T-helper 2 cell (primary cell): ENCODE data around the gene MROH2A.
"Not testable (repeated sequence)": the region's sequence is repeated elsewhere in the genome, so short reads cannot be mapped to it uniquely, and the experiment has no call there.

Source experiments
- DNase-seq, 5 experiments: peaks; one replicate each; pipeline versions ENCODE4 v3.0.0 to v3.0.0-alpha.2; 2012 to 2022
- total RNA-seq, 2 donors: gene quantifications; one replicate each; lab custom pipeline; 2026; lab: John Stamatoyannopoulos, UW

The MROH2A gene, protein sequence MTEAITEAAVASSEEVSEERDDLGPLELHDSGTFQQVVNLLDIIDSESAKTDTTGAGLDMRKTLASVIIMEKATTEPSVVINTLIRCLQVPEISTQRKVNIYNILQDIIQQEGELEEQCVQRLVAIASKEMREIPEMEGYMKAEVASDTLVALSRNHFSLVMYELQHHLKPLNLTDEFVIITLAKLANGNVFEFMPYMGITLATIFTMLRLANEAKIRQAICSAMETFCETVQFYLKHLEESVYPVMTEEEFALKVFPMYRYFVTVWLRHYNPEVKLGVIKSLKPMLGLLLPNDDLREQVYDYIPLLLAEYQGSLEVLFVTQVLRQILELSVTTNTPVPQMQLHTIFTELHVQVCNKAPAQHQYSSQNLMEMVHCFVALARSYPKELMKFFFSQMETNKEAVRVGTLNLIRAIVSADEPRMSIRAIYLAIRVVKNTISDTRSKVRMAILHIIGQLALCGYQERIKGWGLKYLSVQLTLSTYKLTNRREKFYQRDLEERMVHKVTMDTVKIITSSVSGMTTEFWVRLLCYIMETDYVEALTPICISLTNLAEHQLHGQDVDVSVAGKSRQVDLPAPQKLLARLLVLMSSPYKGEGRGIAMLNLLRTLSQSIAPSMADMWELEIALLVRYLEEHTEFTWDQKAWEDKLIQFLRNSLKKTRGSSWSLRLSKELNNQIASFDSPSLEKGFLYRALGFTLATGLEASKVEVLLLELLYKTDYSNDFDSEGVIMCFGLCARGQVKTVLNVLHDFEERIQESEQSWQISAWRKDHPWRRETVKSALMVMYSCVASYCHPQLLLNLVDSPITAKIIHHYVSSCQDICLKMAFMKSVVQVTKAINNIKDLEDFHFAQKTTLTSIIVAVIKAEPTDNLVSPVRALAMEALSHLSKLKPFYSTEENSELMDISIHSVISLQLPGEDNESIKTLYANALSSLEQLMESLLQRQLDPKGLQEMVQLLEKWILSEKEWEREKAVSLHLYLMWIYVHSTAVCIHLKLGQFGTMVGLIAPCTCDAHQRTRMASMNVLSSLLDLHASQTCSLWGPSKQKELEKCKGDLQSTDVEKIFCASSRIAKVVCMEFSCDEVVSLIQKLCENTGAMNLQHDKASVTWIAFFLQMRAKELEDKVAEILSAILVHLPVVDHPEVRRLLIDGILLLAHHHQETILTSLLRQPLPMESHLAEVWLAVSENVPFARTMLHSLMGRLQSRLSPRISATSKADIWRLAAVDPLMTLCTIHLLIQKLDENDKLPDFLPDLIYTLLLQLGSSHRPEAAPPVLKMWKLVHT (N-terminal part only)
- 0 to 0.31 reads per million in 2 donors for total RNA-seq

DNA sequence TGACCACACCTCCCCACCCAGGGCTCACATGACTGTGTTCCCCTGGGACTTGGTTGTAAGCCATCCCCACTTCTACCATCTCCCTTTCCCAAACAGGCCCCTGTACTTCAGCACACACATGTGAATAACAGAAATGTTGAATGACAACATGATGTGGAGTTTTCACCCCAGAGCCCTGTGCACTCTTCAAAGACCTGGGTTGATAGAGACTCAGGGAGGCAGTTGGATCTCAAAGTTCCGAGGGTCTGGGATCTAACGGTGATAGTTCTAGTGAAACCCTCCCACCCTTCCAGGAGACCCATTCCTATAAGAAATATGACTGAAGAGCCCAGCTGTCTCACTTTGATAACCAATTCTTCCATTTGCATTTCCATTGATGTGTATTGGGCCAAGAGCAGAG, at the start of gene MROH2A:
TSS of gene MROH2A (plus strand) at position 301 of the 400 bp plus-strand sequence. CDS start 1,029 bp downstream, outside the sequence.
- DNase-seq = no peak

- no peak for DNase-seq
These were observed 49.3 kb upstream of the MROH2A start, which contains the start of gene UGT1A3 for GRCh38 chr2:233728723-233729301. TSS of gene UGT1A3 (plus strand) at chr2:233729042. CDS start at chr2:233729127, 85 bp downstream.

DNA sequence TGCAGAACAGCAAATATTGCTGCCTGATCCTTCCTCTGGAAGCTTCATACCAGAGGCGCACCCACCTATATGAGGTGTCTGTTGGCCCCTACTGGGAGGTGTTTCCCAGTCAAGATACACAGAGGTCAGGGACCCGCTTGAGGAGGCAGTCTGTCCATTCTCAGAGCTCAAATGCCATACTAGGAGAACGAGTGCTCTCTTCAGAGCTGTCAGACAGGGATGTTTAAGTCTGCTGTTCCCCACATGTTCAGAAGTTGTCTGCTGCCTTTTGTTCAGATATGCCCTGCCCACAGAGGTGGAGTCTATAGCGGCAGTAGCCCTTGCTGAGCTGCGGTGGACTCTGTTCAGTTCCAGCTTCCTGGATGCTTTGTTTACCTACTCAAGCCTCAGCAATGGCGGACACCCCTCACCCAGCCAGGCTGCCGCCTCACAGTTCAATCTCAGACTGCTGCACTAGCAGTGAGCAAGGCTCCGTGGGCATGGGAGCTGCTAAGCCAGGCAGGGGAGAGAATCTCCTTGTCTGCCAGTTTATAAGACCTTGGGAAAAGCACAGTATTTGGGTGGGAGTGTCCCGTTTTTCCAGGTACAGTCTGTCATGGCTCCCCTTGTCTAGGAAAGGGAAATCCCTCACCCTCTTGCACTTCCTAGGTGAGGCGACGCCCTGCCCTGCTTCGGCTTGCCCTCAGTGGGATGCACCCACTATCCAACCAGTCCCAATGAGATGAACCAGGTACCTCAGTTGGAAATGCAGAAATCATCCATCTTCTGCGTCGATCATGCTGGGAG, 41.1 kb upstream of the MROH2A start:
- not testable (repeated sequence) for DNase-seq

- no peak for DNase-seq
These were observed 37.3 kb upstream of the MROH2A start for GRCh38 chr2:233740870-233741269.

- DNase-seq = no peak
These were observed 34.5 kb upstream of the MROH2A start for GRCh38 chr2:233743464-233744259.

DNA sequence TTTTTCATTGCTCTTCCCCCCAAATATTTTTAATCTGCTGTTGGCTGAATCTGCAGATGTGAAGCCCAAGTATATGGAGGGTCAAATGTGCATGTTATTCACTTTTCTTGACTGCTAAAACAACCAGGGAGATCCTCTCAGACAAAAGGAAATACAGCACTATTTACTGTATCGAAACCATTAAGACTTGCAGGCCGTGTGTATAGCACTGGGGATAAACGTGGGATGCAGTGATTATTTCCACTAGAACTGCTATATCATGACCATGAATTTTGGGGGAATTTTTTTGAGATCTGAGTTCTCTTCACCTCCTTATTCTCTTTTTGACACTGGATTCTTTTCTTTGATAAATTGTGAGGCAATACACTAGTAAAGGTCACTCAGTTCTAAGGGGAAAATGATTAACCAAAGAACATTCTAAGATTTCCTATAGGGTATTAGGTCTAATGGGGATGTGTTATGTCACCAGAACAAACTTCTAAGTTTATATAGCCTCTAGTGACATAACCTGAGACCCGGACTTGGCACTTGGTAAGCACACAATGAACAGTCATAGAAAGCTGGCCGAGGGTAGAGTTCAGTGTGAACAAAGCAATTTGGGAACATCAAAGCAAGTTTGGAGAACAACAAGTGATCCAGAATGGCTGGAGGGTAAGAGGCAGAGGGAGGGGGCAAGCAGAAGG, 32.9 kb upstream of the MROH2A start:
- DNase-seq = no peak

DNA sequence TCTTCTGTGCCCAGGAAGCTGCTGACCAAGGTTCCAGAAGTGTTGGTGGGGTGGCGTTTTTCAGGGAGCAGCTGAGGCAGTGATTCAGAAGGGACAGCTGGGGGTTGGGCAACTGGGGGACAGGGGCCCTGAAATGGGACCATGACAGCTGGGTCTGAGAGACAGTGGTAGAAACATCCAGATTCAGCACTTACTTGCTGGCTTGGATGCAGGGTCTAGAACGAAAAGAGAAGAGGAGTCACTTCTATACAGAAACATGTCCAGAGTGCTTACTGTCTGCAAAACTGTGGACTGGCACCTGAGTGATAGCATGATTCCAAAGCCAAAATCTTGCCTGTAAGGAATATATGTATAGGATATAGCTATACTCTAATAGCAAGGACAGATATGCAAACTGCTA, 32.3 kb upstream of the MROH2A start:
- DNase-seq = not testable (repeated sequence)

GRCh38 chr2:233746475-233747282, 31.5 kb upstream of the MROH2A start:
- DNase-seq = no peak

GRCh38 chr2:233747283-233747544, 30.9 kb upstream of the MROH2A start:
- no peak for DNase-seq

GRCh38 chr2:233750689-233751088, 27.4 kb upstream of the MROH2A start:
- not testable (repeated sequence) for DNase-seq

DNA sequence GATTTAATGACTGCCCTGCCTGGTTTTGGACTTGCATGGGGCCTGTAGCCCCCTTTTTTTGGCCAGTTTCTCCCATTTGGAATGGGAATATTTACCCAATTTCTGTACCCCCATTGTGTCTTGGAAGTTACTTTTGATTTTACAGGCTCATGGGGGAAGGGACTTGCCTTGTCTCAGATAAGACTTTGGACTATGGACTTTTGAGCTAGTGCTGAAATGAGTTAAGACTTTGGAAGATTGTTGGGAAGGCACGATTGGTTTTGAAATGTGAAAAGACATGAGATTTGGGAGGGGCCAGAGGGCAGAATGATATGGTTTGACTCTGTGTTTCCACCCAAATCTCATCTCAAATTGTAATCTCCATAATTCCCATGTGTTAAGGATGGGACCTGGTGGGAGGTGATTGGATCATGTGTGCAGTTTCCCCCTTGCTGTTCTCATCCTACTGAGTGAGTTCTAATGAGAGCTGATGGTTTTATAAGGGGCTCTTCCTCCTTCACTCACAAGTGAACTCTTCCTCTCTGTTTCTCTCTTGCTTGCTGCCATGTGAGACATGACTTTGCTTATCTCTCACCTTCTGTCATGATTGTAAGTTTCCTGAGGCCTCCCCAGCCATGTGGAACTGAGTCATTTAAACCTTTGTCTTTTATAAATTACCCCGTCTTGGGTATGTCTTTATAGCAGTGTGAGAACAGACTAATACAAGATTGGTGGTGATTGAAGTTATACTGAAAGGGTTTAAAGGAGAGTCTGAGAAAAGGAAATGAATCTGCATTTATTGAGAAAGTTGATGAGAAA, 26.7 kb upstream of the MROH2A start:
- not testable (repeated sequence) for DNase-seq

GRCh38 chr2:233754872-233755611, 23.1 kb upstream of the MROH2A start:
- DNase-seq = no peak

DNA sequence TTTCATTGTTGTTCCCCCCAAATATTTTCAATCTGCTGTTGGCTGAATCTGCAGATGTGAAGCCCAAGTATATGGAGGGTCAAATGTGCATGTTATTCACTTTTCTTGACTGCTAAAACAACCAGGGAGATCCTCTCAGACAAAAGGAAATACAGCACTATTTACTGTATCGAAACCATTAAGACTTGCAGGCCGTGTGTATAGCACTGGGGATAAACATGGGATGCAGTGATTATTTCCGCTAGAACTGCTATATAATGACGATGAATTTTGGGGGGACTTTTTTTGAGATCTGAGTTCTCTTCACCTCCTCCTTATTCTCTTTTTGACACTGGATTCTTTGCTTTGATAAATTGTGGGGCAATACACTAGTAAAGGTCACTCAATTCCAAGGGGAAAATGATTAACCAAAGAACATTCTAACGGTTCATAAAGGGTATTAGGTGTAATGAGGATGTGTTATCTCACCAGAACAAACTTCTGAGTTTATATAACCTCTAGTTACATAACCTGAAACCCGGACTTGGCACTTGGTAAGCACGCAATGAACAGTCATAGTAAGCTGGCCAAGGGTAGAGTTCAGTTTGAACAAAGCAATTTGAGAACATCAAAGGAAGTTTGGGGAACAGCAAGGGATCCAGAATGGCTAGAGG, 21.6 kb upstream of the MROH2A start:
- no peak for DNase-seq

- no peak for DNase-seq
These were observed 20.0 kb upstream of the MROH2A start for GRCh38 chr2:233758141-233758540.

DNA sequence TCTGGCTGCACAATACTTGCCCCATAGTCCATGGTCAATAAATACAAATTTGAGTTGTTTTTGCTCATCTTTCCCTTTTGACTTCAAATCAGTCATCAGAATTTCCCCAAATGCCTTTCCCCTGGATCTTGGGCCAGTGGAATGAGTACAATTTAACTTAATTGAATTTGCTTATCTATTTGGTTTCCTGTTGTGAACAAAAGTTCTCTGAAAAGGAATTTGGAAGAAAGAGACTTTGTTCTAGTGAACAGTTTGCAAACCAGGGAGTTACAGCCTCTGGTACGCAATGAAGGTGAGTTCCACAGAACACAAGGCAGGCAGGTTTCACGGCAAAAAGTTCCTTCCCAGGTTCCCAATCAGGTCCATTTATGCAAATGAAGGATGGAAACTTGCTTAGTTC, 19.3 kb upstream of the MROH2A start:
- no peak for DNase-seq

- no peak for DNase-seq
These were observed 18.1 kb upstream of the MROH2A start, which contains the start of gene UGT1A1 for GRCh38 chr2:233760043-233760442. TSS of gene UGT1A1 (plus strand) at chr2:233760270. CDS start at chr2:233760288, 18 bp downstream.
